Esophagus squamous epithelium (tissue), 5 donors: Measurements from ENCODE around the gene TCEAL7. TPM values are rescaled to one million over a fixed set of nuclear protein-coding genes. Genes with fewer than 3 reads are reported as not detected.

Experiments
- DNase-seq: peaks from one replicate; lab custom pipeline; 2025; lab: John Stamatoyannopoulos, UW
- H3K27ac ChIP-seq, 4 donors: fragments of 200-600 bp; sonication (generic); one replicate each; pipeline ENCODE4 v1.5.1; 2016 to 2019; ENCODE audit warnings: mild to moderate bottlenecking in 1 of 4
- H3K27me3 ChIP-seq, 4 donors: fragments of 200-600 bp; sonication (generic); 1 replicate in 3 of 4; 2 replicates in 1 of 4; pipeline versions ENCODE4 v1.5.1 to v1.6.0; 2017 to 2021; ENCODE audit warnings: antibody characterized with exemption in 1 of 4
- H3K36me3 ChIP-seq, 3 donors: fragments of 200-600 bp; sonication (generic); one replicate each; pipeline ENCODE4 v1.5.1; 2016 to 2019
- H3K4me1 ChIP-seq, 3 donors: fragments of 200-600 bp; sonication (generic); one replicate each; pipeline ENCODE4 v1.5.1; 2017 to 2019
- H3K4me3 ChIP-seq, 4 donors: fragments of 200-600 bp; sonication (generic); 1 replicate in 3 of 4; 2 replicates in 1 of 4; pipeline ENCODE4 v1.5.1; 2016 to 2019; ENCODE audit warnings: mild to moderate bottlenecking in 2 of 4, moderate library complexity in 1 of 4
- H3K9me3 ChIP-seq, 3 donors: fragments of 200-600 bp; sonication (generic); one replicate each; pipeline ENCODE4 v1.5.1; 2016 to 2019
- CTCF ChIP-seq, 6 experiments: fragments of 450-650 bp in 4 of 6; fragments of 200-600 bp in 2 of 6; sonication (generic) in 2 of 6; IDR thresholded peaks; one replicate each; pipeline ENCODE4 v1.5.1; 2016 to 2019; ENCODE audit warnings: antibody characterized with exemption in 6 of 6, mild to moderate bottlenecking in 4 of 6, moderate library complexity in 4 of 6
- POLR2A ChIP-seq, 4 donors: fragments of 450-650 bp; IDR thresholded peaks; one replicate each; pipeline ENCODE4 v1.6.1; 2017; ENCODE audit warnings: antibody characterized with exemption in 4 of 4, mild to moderate bottlenecking in 4 of 4, moderate library complexity in 3 of 4
- WGBS, 2 donors: methylation state at CpG; one replicate each; pipeline ENCODE4 v1.1.5; 2018; 5-methylcytosine and 5-hydroxymethylcytosine counted together
- intact Hi-C: fragments of 100-400 bp; cut with DNase I; formaldehyde crosslinking; loops from one replicate; pipeline ENCODE4 v1.15.0; 2022
- total RNA-seq, 4 donors: library from RNA; depleted of rRNA; stranded (reverse); fragments of >200 nt; gene quantifications; one replicate each; pipeline ENCODE4 v1.1.0, GENCODE V29; 2016
- donor health status: DM: yes; HTN: yes; CAD: no.

The TCEAL7 gene
- total RNA-seq, 4 donors from 2014 or later = 1.3 to 6.3 TPM; not detected in 2

GRCh38 chrX:103360092-103360491 lies 30.1 kb downstream of the TCEAL7 start:
- TF ChIP-seq CTCF (IDR thresholded peaks at IDR 0.05) (no peak), POLR2A (IDR thresholded peaks at IDR 0.05) (no peak)
- no peaks in the 10 kb centered on the region for H3K36me3 ChIP-seq
- DNase-seq = no peak
- intact Hi-C loops = no loop called here
- H3K9me3 ChIP-seq = no peaks in the 10 kb centered on the region
- H3K27me3 ChIP-seq = no peaks in the 10 kb centered on the region
- no peak overlapping the region for H3K27ac ChIP-seq
- WGBS, 2 donors = 50 to 85% methylated on average over 2 of the region's 2 CpGs
- H3K4me1 ChIP-seq = peaks cover 0 to 14% (median 0%) of the 10 kb centered on the region in 3 donors
- no peak overlapping the region for H3K4me3 ChIP-seq

GRCh38 chrX:103360916-103361315 lies 30.9 kb downstream of the TCEAL7 start:
- no peak overlapping the region for H3K27ac ChIP-seq
- intact Hi-C loops = no loop called here
- no peak overlapping the region for H3K4me3 ChIP-seq
- TF ChIP-seq CTCF (IDR thresholded peaks at IDR 0.05) (no peak), POLR2A (IDR thresholded peaks at IDR 0.05) (no peak)
- WGBS, 2 donors = 58 to 86% methylated on average over 1 of the region's 2 CpGs
- H3K9me3 ChIP-seq = no peaks in the 10 kb centered on the region
- no peaks in the 10 kb centered on the region for H3K36me3 ChIP-seq
- H3K4me1 ChIP-seq = peaks cover 0 to 12% (median 0%) of the 10 kb centered on the region in 3 donors
- no peak for DNase-seq
- H3K27me3 ChIP-seq = no peaks in the 10 kb centered on the region

GRCh38 chrX:103361798-103362197 lies 31.8 kb downstream of the TCEAL7 start:
- DNase-seq = no peak
- no peaks in the 10 kb centered on the region for H3K36me3 ChIP-seq
- intact Hi-C loops = no loop called here
- H3K27ac ChIP-seq = no peak overlapping the region
- 35% methylated on average over 1 of the region's 1 CpG; no CpG with 5 or more reads in 1 of the 2 donors for WGBS, 2 donors
- no peaks in the 10 kb centered on the region for H3K9me3 ChIP-seq
- no peaks in the 10 kb centered on the region for H3K27me3 ChIP-seq
- H3K4me3 ChIP-seq = no peak overlapping the region
- H3K4me1 ChIP-seq = peaks cover 0 to 10% (median 0%) of the 10 kb centered on the region in 3 donors
- no peak for TF ChIP-seq POLR2A (IDR thresholded peaks at IDR 0.05)
- no peak for TF ChIP-seq CTCF (IDR thresholded peaks at IDR 0.05)

- no peak for DNase-seq
- WGBS, 2 donors = 20 to 31% methylated on average over 1 of the region's 1 CpG
- peaks cover 0 to 6% (median 0%) of the 10 kb centered on the region in 3 donors for H3K4me1 ChIP-seq
- TF ChIP-seq POLR2A (IDR thresholded peaks at IDR 0.05) (no peak), CTCF (IDR thresholded peaks at IDR 0.05) (no peak)
- intact Hi-C loops = no loop called here
- no peak overlapping the region for H3K27ac ChIP-seq
- no peaks in the 10 kb centered on the region for H3K27me3 ChIP-seq
- no peaks in the 10 kb centered on the region for H3K36me3 ChIP-seq
- no peak overlapping the region for H3K4me3 ChIP-seq
- no peaks in the 10 kb centered on the region for H3K9me3 ChIP-seq
These were observed 32.4 kb downstream of the TCEAL7 start for GRCh38 chrX:103362474-103362873.

GRCh38 chrX:103363046-103363445 lies 33.0 kb downstream of the TCEAL7 start:
- intact Hi-C loops = no loop called here
- Histone ChIP-seq H3K27me3 (no peaks in the 10 kb centered on the region), H3K27ac (no peak overlapping the region), H3K9me3 (no peaks in the 10 kb centered on the region), H3K36me3 (no peaks in the 10 kb centered on the region), H3K4me3 (no peak overlapping the region), H3K4me1 (peaks cover 0 to under 1% (median 0%) of the 10 kb centered on the region in 3 donors)
- WGBS, 2 donors = 77 to 92% methylated on average over 2 of the region's 2 CpGs
- TF ChIP-seq POLR2A (IDR thresholded peaks at IDR 0.05) = no peak
- no peak for TF ChIP-seq CTCF (IDR thresholded peaks at IDR 0.05)
- DNase-seq = no peak
